ENCODE results near the gene GPAT3.
"Not testable (repeated sequence)": the region's sequence is repeated elsewhere in the genome, so short reads cannot be mapped to it uniquely, and the experiment has no call there.

Gene GPAT3

GRCh38 chr4:83552083-83552482 lies 16.2 kb downstream of the GPAT3 start:
- DNase-seq (ENCODE audit: low spot score) = no peak

- no peak for DNase-seq (ENCODE audit: low spot score)
Observed at GRCh38 chr4:83552924-83553323, 17.0 kb downstream of the GPAT3 start.

- no peak for DNase-seq (ENCODE audit: low spot score)
Observed at GRCh38 chr4:83556006-83556707, 20.2 kb downstream of the GPAT3 start.

- DNase-seq (ENCODE audit: low spot score) = no peak
Observed at GRCh38 chr4:83556816-83557215, 20.9 kb downstream of the GPAT3 start.

- no peak for DNase-seq (ENCODE audit: low spot score)
Observed at GRCh38 chr4:83558059-83558653, 22.2 kb downstream of the GPAT3 start.

GRCh38 chr4:83558680-83559079 lies 22.8 kb downstream of the GPAT3 start:
- DNase-seq (ENCODE audit: low spot score) = no peak

- no peak for DNase-seq (ENCODE audit: low spot score)
Observed at GRCh38 chr4:83560523-83560922, 24.6 kb downstream of the GPAT3 start.

GRCh38 chr4:83561381-83561780 lies 25.5 kb downstream of the GPAT3 start:
- DNase-seq (ENCODE audit: low spot score) = no peak

GRCh38 chr4:83563998-83564397 lies 28.1 kb downstream of the GPAT3 start:
- no peak for DNase-seq (ENCODE audit: low spot score)

- no peak for DNase-seq (ENCODE audit: low spot score)
Observed at GRCh38 chr4:83568062-83568461, 32.2 kb downstream of the GPAT3 start.

GRCh38 chr4:83569429-83569828 lies 33.5 kb downstream of the GPAT3 start:
- no peak for DNase-seq (ENCODE audit: low spot score)

GRCh38 chr4:83569987-83570386 lies 34.1 kb downstream of the GPAT3 start:
- DNase-seq (ENCODE audit: low spot score) = peak; percentile 21

GRCh38 chr4:83572848-83573247 lies 36.9 kb downstream of the GPAT3 start:
- DNase-seq (ENCODE audit: low spot score) = no peak

- no peak for DNase-seq (ENCODE audit: low spot score)
Observed at GRCh38 chr4:83574247-83574646, 38.3 kb downstream of the GPAT3 start.

- DNase-seq (ENCODE audit: low spot score) = not testable (repeated sequence)
Observed at GRCh38 chr4:83576237-83576636, 40.3 kb downstream of the GPAT3 start.

- DNase-seq (ENCODE audit: low spot score) = peak; percentile 26
Observed at GRCh38 chr4:83581411-83582288, 45.7 kb downstream of the GPAT3 start.

- DNase-seq (ENCODE audit: low spot score) = peak; percentile 21
Observed at GRCh38 chr4:83582289-83582785, 46.4 kb downstream of the GPAT3 start.

- no peak for DNase-seq (ENCODE audit: low spot score)
Observed at GRCh38 chr4:83585982-83586508, 50.1 kb downstream of the GPAT3 start.

- DNase-seq (ENCODE audit: low spot score) = no peak
Observed at GRCh38 chr4:83589279-83589678, 53.4 kb downstream of the GPAT3 start.

GRCh38 chr4:83591056-83591455 lies 55.1 kb downstream of the GPAT3 start:
- DNase-seq (ENCODE audit: low spot score) = no peak

GRCh38 chr4:83591730-83592129 lies 55.8 kb downstream of the GPAT3 start:
- DNase-seq (ENCODE audit: low spot score) = no peak

GRCh38 chr4:83599183-83599582 lies 63.3 kb downstream of the GPAT3 start:
- peak; percentile 29 for DNase-seq (ENCODE audit: low spot score)

Measured in germinal center (tissue), 1 donor.